Peyer's patch (tissue), 4 donors: ENCODE results near the gene IRF9. TPM values are rescaled to one million over a fixed set of nuclear protein-coding genes. Genes with fewer than 3 reads are reported as not detected.

ENCODE experiments used
- DNase-seq, 3 donors: peaks; one replicate each; pipeline ENCODE4 v3.0.0-alpha.2; 2017 to 2019
- H3K27ac ChIP-seq, 4 donors: fragments of 200-600 bp; sonication (generic); one replicate each; pipeline ENCODE4 v1.5.1; 2016 to 2019
- H3K27me3 ChIP-seq, 2 donors: fragments of 200-600 bp; sonication (generic); one replicate each; pipeline ENCODE4 v1.5.1; 2019
- H3K36me3 ChIP-seq, 3 donors: fragments of 200-600 bp; sonication (generic); one replicate each; pipeline ENCODE4 v1.5.1; 2016 to 2019
- H3K4me1 ChIP-seq, 4 donors: fragments of 200-600 bp; sonication (generic); one replicate each; pipeline ENCODE4 v1.5.1; 2016 to 2019
- H3K4me3 ChIP-seq, 4 donors: fragments of 200-600 bp; sonication (generic); 1 replicate in 3 of 4; 2 replicates in 1 of 4; pipeline ENCODE4 v1.5.1; 2016 to 2019; ENCODE audit warnings: mild to moderate bottlenecking in 1 of 4
- H3K9me3 ChIP-seq, 4 donors: fragments of 200-600 bp; sonication (generic); one replicate each; pipeline ENCODE4 v1.5.1; 2016 to 2019; ENCODE audit warnings: mild to moderate bottlenecking in 1 of 4
- CTCF ChIP-seq, 6 experiments: fragments of 450-650 bp in 4 of 6; fragments of 200-600 bp in 2 of 6; sonication (generic) in 1 of 6; IDR thresholded peaks; one replicate each; pipeline ENCODE4 v1.5.1; 2017 to 2019; ENCODE audit warnings: antibody characterized with exemption in 6 of 6, mild to moderate bottlenecking in 3 of 6, moderate library complexity in 1 of 6
- POLR2A ChIP-seq, 2 donors: fragments of 450-650 bp; IDR thresholded peaks; one replicate each; pipeline ENCODE4 v1.5.1; 2017; ENCODE audit warnings: antibody characterized with exemption in 2 of 2, mild to moderate bottlenecking in 2 of 2, moderate library complexity in 2 of 2
- total RNA-seq, 4 donors: library from RNA; depleted of rRNA; stranded (reverse); fragments of >200 nt; gene quantifications; one replicate each; pipeline ENCODE4 v1.1.0, GENCODE V29; 2016

The IRF9 gene
- total RNA-seq, 4 donors from 2014 or later = 64.1 to 219 (median 80.8) TPM

DNA sequence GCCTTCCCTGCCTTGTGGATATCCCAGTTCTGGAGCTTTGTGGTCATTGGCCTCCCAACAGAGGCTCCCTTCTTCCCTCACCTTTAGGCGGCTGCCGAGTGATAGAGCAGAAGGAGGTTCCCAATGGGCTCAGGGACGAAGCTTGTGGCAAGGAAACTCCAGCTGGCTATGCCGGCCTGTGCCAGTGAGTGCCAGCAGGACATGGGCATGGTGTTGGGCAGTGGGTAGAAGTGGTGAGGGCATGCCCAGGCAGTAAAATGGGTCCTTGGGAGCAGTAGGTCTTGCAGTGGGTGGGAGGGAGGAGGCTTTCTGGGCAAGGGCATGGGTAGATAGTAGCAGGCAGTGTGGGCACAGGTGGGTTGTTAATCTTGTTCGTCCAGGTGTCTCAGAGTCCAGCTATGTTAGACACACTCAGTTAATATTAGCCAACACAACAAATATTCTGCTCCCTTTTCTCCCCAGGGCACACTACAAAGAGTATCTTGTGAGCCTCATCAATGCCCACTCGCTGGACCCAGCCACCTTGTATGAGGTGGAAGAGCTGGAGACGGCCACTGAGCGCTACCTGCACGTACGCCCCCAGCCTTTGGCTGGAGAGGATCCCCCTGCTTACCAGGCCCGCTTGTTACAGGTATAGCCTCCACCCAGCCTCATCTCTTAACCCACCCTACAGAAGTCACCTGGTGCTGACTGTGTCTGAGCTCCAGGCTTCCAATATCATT lies 1.1 kb upstream of the IRF9 start:
- no peaks in the 10 kb centered on the region for H3K9me3 ChIP-seq
- TF ChIP-seq CTCF (IDR thresholded peaks at IDR 0.05) (no peak), POLR2A (IDR thresholded peaks at IDR 0.05) (no peak)
- H3K4me1 ChIP-seq = peaks cover 5 to 31% (median 15%) of the 10 kb centered on the region in 4 donors
- peak in 1 of 3 donors; percentile 50 for DNase-seq
- no peaks in the 10 kb centered on the region for H3K27me3 ChIP-seq
- H3K4me3 ChIP-seq = no peak overlapping the region
- peaks cover 0 to 69% (median 7%) of the 10 kb centered on the region in 3 donors for H3K36me3 ChIP-seq
- H3K27ac ChIP-seq = peak overlapping the region; percentile 91 to 96 (median 95)

DNA sequence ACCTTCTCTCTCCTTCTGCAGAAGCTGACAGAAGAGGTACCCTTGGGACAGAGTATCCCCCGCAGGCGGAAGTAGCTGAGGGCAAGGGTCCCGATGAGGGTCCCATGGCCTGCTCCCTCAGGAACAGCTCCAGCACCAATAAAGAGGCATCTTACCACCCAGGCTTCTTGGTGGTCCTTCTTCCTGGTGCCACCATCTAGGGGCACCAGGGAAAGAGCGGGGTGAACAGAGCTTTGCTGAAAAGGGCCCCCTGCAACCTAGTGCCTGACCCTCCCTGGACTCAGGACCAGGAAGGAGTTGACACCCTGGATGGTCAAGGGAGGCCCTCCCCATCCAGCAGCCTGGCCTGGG lies 591 bp upstream of the IRF9 start:
- peak overlapping the region; percentile 91 to 96 (median 95) for H3K27ac ChIP-seq
- TF ChIP-seq CTCF (IDR thresholded peaks at IDR 0.05) (no peak), POLR2A (IDR thresholded peaks at IDR 0.05) (no peak)
- peaks cover 0 to 69% (median 7%) of the 10 kb centered on the region in 3 donors for H3K36me3 ChIP-seq
- peak overlapping the region in 1 of 4 donors; percentile 63 for H3K4me3 ChIP-seq
- H3K27me3 ChIP-seq = no peaks in the 10 kb centered on the region
- no peaks in the 10 kb centered on the region for H3K9me3 ChIP-seq
- DNase-seq = no peak
- H3K4me1 ChIP-seq = peaks cover 5 to 31% (median 15%) of the 10 kb centered on the region in 4 donors

GRCh38 chr14:24162093-24162492 lies 1.0 kb downstream of the IRF9 start:
- Histone ChIP-seq H3K27ac (peak overlapping the region; percentile 91 to 96 (median 95)), H3K4me1 (peaks cover 5 to 31% (median 15%) of the 10 kb centered on the region in 4 donors), H3K4me3 (peak overlapping the region; percentile 53 to 77 (median 68)), H3K36me3 (peaks cover 0 to 69% (median 3%) of the 10 kb centered on the region in 3 donors), H3K9me3 (no peaks in the 10 kb centered on the region), H3K27me3 (no peaks in the 10 kb centered on the region)
- DNase-seq = peak in 1 of 3 donors; percentile 37
- TF ChIP-seq CTCF (IDR thresholded peaks at IDR 0.05) (no peak), POLR2A (IDR thresholded peaks at IDR 0.05) (no peak)

DNA sequence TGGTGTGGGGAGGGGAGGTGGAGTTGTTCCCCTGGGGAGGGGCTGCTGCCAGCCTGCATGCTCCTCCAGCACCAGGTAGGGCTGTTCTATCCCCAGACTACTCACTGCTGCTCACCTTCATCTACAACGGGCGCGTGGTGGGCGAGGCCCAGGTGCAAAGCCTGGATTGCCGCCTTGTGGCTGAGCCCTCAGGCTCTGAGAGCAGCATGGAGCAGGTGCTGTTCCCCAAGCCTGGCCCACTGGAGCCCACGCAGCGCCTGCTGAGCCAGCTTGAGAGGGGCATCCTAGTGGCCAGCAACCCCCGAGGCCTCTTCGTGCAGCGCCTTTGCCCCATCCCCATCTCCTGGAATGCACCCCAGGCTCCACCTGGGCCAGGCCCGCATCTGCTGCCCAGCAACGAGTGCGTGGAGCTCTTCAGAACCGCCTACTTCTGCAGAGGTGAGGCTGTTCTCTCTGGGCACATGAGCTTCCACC lies 3.5 kb downstream of the IRF9 start:
- peak in 1 of 3 donors; percentile 35 for DNase-seq
- H3K4me1 ChIP-seq = peaks cover 5 to 31% (median 15%) of the 10 kb centered on the region in 4 donors
- no peaks in the 10 kb centered on the region for H3K27me3 ChIP-seq
- no peak overlapping the region for H3K4me3 ChIP-seq
- no peak for TF ChIP-seq CTCF (IDR thresholded peaks at IDR 0.05)
- TF ChIP-seq POLR2A (IDR thresholded peaks at IDR 0.05) = no peak
- H3K9me3 ChIP-seq = no peaks in the 10 kb centered on the region
- H3K36me3 ChIP-seq = peaks cover 0 to 70% (median 0%) of the 10 kb centered on the region in 3 donors
- no peak overlapping the region for H3K27ac ChIP-seq

DNA sequence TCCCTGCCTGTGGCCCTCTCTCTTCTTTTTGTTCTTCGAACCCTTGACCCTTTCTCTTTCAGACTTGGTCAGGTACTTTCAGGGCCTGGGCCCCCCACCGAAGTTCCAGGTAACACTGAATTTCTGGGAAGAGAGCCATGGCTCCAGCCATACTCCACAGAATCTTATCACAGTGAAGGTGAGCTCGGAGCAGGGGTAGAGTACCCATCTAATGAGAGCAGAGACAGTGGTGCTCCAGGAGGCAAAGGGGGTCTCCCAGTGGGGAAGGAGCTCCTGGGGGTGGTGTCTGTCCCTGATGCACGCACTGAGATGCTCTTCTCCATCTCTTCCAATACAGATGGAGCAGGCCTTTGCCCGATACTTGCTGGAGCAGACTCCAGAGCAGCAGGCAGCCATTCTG lies 4.7 kb downstream of the IRF9 start:
- no peaks in the 10 kb centered on the region for H3K9me3 ChIP-seq
- H3K27ac ChIP-seq = no peak overlapping the region
- H3K4me3 ChIP-seq = no peak overlapping the region
- peaks cover 1 to 26% (median 12%) of the 10 kb centered on the region in 4 donors for H3K4me1 ChIP-seq
- no peaks in the 10 kb centered on the region for H3K27me3 ChIP-seq
- TF ChIP-seq CTCF (IDR thresholded peaks at IDR 0.05) (no peak), POLR2A (IDR thresholded peaks at IDR 0.05) (no peak)
- DNase-seq = no peak
- peaks cover 0 to 72% (median 0%) of the 10 kb centered on the region in 3 donors for H3K36me3 ChIP-seq
